GM12878 (cell line): Measurements from ENCODE around the gene GGN. TPM values are rescaled to one million over a fixed set of nuclear protein-coding genes. Genes with fewer than 3 reads are reported as not detected.
"Not testable (repeated sequence)": the region's sequence is repeated elsewhere in the genome, so short reads cannot be mapped to it uniquely, and the experiment has no call there.

Source experiments
- ATAC-seq: fragments of 200-7000 bp; cut with Tn5 transposase; 3 replicates; pipeline ENCODE4 v1.9.1; 2020; ENCODE audit warnings: mild to moderate bottlenecking, moderate library complexity
- BruUV-seq: library from RNA; stranded (reverse); fragments of 400-500 nt; replicated peaks from 2 replicates; lab custom pipeline; 2021; lab: Mats Ljungman, UMichigan
- CTCF ChIA-PET: fragments of 300-600 bp; sonication (Branson Sonifier 250); formaldehyde crosslinking; extraction: SDS; loops from one replicate; lab custom pipeline; 2021; ENCODE audit warnings: inconsistent platforms; lab: Yijun Ruan, JAX
- POLR2A ChIA-PET: fragments of 350-600 bp; formaldehyde crosslinking; extraction: SDS; loops from one replicate; lab custom pipeline; 2021; ENCODE audit warnings: inconsistent platforms; lab: Charles Lee
- RAD21 ChIA-PET: fragments of 300-600 bp; sonication (Branson Sonifier 250); formaldehyde crosslinking; loops from one replicate; lab custom pipeline; 2023; ENCODE audit warnings: antibody characterized with exemption; ENCODE audit not compliant: unreplicated experiment; lab: Charles Lee
- SMC1A ChIA-PET: fragments of 300-600 bp; sonication (Branson Sonifier 250); formaldehyde crosslinking; loops from one replicate; lab custom pipeline; 2023; ENCODE audit not compliant: unreplicated experiment, uncharacterized antibody; lab: Charles Lee
- DNase-seq: peaks from one replicate; pipeline ENCODE4 v3.0.0-alpha.2; 2011; ENCODE audit warnings: low read depth, low spot score
- FAIRE-seq: peaks from 3 replicates; lab custom pipeline; 2011; peaks lifted over from hg19 to GRCh38; lab: Jason Lieb, UNC
- H2AFZ ChIP-seq: 2 replicates; pipeline ENCODE4 v1.6.0; 2011; ENCODE audit warnings: low read depth, low read length, control low read depth; ENCODE audit not compliant: control insufficient read depth
- H3K27ac ChIP-seq: 2 replicates; pipeline ENCODE4 v1.5.1; 2011; ENCODE audit warnings: control low read depth; ENCODE audit not compliant: control insufficient read depth, insufficient read depth
- H3K27me3 ChIP-seq, 2 experiments: replicated peaks in 1 of 2; 2 replicates each; pipeline versions ENCODE4 v1.6.0 to v1.6.1; 2011; ENCODE audit warnings: low read length in 1 of 2; ENCODE audit not compliant: control insufficient read depth in 2 of 2, insufficient read depth in 2 of 2
- H3K36me3 ChIP-seq, 2 experiments: 2 replicates each; pipeline ENCODE4 v1.5.1; 2011; ENCODE audit warnings: low read length in 1 of 2; ENCODE audit not compliant: control insufficient read depth in 2 of 2, insufficient read depth in 2 of 2
- H3K4me1 ChIP-seq: 2 replicates; pipeline ENCODE4 v1.6.1; 2011; ENCODE audit warnings: mild to moderate bottlenecking, low read length, moderate library complexity, mixed read lengths; ENCODE audit not compliant: control insufficient read depth, insufficient read depth
- H3K4me2 ChIP-seq: 2 replicates; pipeline ENCODE4 v1.6.0; 2011; ENCODE audit warnings: control low read depth; ENCODE audit not compliant: control insufficient read depth, insufficient read depth
- H3K4me3 ChIP-seq: fragments of 200-600 bp; sonication (generic); 2 replicates; pipeline ENCODE4 v1.5.1; 2016
- H3K79me2 ChIP-seq: 2 replicates; pipeline ENCODE4 v1.6.0; 2011; ENCODE audit warnings: low read length; ENCODE audit not compliant: control insufficient read depth, insufficient read depth
- H3K9ac ChIP-seq: 2 replicates; pipeline ENCODE4 v1.8.0; 2011; ENCODE audit warnings: low read length, control low read depth, mixed read lengths; ENCODE audit not compliant: control insufficient read depth, insufficient read depth
- H3K9me3 ChIP-seq: replicated peaks from 3 replicates; pipeline ENCODE4 v1.5.1; 2011; ENCODE audit warnings: mild to moderate bottlenecking, low read length; ENCODE audit not compliant: control insufficient read depth, insufficient read depth
- H4K20me1 ChIP-seq: 2 replicates; pipeline ENCODE4 v1.6.0; 2011; ENCODE audit not compliant: control insufficient read depth, insufficient read depth
- CHD4 ChIP-seq: fragments of 200-600 bp; sonication (generic); IDR thresholded peaks from 2 replicates; pipeline ENCODE4 v1.6.1; 2016; ENCODE audit warnings: mild to moderate bottlenecking
- KAT2A ChIP-seq: conservative IDR thresholded peaks from 2 replicates; pipeline ENCODE4 v1.6.1; 2011; ENCODE audit warnings: low read depth, low read length; ENCODE audit not compliant: control insufficient read depth
- NR2C1 ChIP-seq: fragments of 450-650 bp; IDR thresholded peaks from 2 replicates; pipeline ENCODE4 v1.6.1; 2017; ENCODE audit warnings: antibody characterized with exemption, mild to moderate bottlenecking, moderate library complexity
- PAX5 ChIP-seq: IDR thresholded peaks from 2 replicates; pipeline ENCODE4 v1.6.1; 2011; ENCODE audit warnings: low read depth, low read length, borderline replicate concordance
- RBBP5 ChIP-seq: fragments of 200-600 bp; sonication (generic); conservative IDR thresholded peaks from 2 replicates; pipeline ENCODE4 v1.6.1; 2016
- SUPT20H ChIP-seq: IDR thresholded peaks from 2 replicates; pipeline ENCODE4 v1.6.1; 2011; ENCODE audit warnings: low read depth, mild to moderate bottlenecking, low read length, moderate library complexity, borderline replicate concordance; ENCODE audit not compliant: control insufficient read depth
- WGBS: methylation state at CpG from one replicate; pipeline ENCODE4 v1.1.6; 2016; ENCODE audit warnings: low lambda C conversion rate; ENCODE audit not compliant: insufficient replicate concordance, insufficient coverage; ENCODE audit errors: missing lambda C conversion rate; 5-methylcytosine and 5-hydroxymethylcytosine counted together
- in situ Hi-C: fragments of 300-500 bp; cut with MboI; formaldehyde crosslinking; loops from 9 replicates; pipeline ENCODE4 v1.14.3; 2018; ENCODE audit warnings: mixed read lengths
- intact Hi-C: fragments of 100-400 bp; cut with micrococcal nuclease; formaldehyde crosslinking; loops from one replicate; pipeline ENCODE4 v1.14.2; 2022; ENCODE audit not compliant: unreplicated experiment
- polyA plus RNA-seq, 11 experiments: library from polyadenylated mRNA; depleted of rRNA in 4 of 11; unstranded in 6 of 11; stranded (reverse) in 5 of 11; fragments of >200 nt; fragmentation: Nextera tagmentation in 4 of 11; fragmentation: Illumina TruSeq in 1 of 11; extraction: Ambion mirVana in 4 of 11; extraction: Trizol in 1 of 11; gene quantifications; 1 replicate in 1 of 11; 2 replicates in 10 of 11; pipeline versions ENCODE4 v1.2.1 to v1.2.3, GENCODE V29; 2011 to 2016; ENCODE audit warnings: inconsistent platforms in 2 of 11, missing spikeins in 2 of 11, low read depth in 1 of 11
- total RNA-seq, 4 experiments: library from RNA; depleted of rRNA in 3 of 4; stranded (reverse); fragments of >200 nt in 3 of 4; fragmentation: Illumina TruSeq in 1 of 4; extraction: Trizol in 1 of 4; gene quantifications; 2 replicates each; pipeline versions ENCODE4 v1.2.1 to v1.2.3, GENCODE V29; 2013 to 2021
- TF ChIP-seq, protein P1 (sequence below): IDR thresholded peaks from 2 replicates; pipeline ENCODE4 v1.6.1; 2012; ENCODE audit warnings: low read depth, low read length, improper control_type of control experiment
- TF ChIP-seq, protein P2 (sequence below): fragments of 450-650 bp; IDR thresholded peaks from 2 replicates; pipeline ENCODE4 v1.6.1; 2017; ENCODE audit warnings: mild to moderate bottlenecking, low read depth, inconsistent platforms; ENCODE audit not compliant: poor library complexity, severe bottlenecking

GGN gene
- total and polyA plus RNA-seq, 10 of the 15 experiments (the other 5 are each of a cell fraction or from before 2014, with no cell fraction given), result not detected

DNA sequence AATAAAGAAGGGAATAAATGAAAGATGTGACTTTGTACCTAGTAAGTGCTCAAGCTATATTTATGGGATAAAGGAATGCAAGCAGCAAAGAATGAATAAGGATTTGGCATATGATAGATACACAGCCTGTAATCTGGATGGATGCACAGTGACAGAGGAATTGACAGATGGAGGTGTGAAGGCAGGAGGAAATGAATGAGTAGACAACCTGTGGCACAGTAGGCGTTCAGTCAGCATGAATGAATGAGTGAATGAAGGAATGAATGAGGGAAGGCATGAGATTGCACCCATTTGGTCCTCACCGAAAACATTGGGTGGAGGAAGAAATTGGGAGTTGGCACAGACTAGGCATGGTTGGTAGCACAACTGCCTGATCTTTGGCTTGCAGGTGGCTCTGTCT, 18.2 kb downstream of the GGN start (continued):
- no peak for TF ChIP-seq KAT2A
- TF ChIP-seq, protein P1, sequence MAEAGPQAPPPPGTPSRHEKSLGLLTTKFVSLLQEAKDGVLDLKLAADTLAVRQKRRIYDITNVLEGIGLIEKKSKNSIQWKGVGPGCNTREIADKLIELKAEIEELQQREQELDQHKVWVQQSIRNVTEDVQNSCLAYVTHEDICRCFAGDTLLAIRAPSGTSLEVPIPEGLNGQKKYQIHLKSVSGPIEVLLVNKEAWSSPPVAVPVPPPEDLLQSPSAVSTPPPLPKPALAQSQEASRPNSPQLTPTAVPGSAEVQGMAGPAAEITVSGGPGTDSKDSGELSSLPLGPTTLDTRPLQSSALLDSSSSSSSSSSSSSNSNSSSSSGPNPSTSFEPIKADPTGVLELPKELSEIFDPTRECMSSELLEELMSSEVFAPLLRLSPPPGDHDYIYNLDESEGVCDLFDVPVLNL, result no peak

DNA sequence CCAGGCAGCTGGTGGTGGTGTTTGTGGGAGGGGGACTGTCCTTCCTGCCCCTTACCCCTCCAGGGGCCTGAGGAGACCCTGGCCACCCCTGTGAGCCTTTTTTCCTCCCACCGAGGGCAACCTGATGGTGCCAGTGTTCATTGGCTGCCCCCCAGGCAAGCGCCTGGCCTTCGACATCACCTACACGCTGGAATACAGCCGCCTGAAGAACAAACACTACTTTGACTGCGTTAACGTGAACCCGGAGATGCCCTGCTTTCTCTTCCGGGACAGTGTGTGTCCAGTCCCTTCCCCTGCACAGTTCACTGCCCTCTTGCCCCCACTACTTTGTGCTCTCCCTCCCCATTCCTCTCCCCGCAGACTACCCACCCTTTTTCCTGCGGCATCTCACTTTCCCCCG, 20.8 kb downstream of the GGN start:
- POLR2A ChIA-PET, result interaction anchor here (0.7 kb wide), 1 partner anchor 465 kb away, joined by 5 read pairs; the partner anchor contains the start of gene ECH1
- no peak for DNase-seq

DNA sequence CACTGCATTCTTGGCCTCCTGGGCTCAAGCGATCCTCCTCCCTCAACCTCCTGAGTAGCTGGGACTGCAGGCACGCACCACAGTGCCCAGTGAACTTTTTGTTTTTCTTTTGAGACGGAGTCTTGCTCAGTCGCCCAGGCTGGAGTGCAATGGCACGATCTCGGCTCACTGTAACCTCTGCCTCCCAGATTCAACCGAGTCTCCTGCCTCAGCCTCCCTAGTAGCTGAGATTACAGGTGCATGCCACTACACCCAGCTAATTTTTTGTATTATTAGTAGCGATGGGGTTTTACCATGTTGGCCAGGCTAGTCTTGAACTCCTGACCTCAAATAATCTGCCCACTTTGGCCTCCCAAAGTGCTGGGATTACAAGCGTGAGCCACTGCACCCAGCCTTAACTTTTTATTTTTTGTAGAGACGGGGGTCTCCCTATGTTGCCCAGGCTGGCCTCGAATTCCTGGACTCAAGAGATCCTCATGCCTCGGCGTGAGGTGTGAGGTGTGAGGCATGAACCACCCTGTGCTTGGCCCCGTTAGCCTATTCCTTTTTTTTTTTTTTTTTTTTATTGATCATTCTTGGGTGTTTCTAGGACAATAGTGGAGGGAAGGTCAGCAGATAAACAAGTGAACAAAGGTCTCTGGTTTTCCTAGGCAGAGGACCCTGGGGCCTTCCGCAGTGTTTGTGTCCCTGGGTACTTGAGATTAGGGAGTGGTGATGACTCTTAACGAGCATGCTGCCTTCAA, 24.7 kb downstream of the GGN start:
- FAIRE-seq, CTCF ChIA-PET, H3K9ac ChIP-seq, DNase-seq, H2AFZ ChIP-seq, H3K27ac ChIP-seq, ATAC-seq, RAD21 ChIA-PET, SMC1A ChIA-PET, H3K36me3 ChIP-seq, H4K20me1 ChIP-seq, H3K9me3 ChIP-seq, H3K79me2 ChIP-seq, H3K27me3 ChIP-seq, intact Hi-C loops, H3K4me1 ChIP-seq, in situ Hi-C loops, POLR2A ChIA-PET, H3K4me3 ChIP-seq, BruUV-seq: not testable (repeated sequence)
- H3K4me2 ChIP-seq, result 0 out of 2 replicates have a peak overlapping the region, but pooled peaks have one; percentile 7
- WGBS, result 60% methylated on average over 13 of the region's 16 CpGs

More for the DNA sequence above, 20.8 kb downstream of the GGN start:
- Histone ChIP-seq H3K27me3 (peaks cover 0 to 4% of the 10 kb centered on the region in 2 experiments; a peak in 2 of 4 replicates), H3K4me2 (no peak overlapping the region), H2AFZ (no peak overlapping the region), H3K9me3 (no peaks in the 10 kb centered on the region), H3K36me3 (no peaks in the 10 kb centered on the region), H3K27ac (no peak overlapping the region), H3K9ac (no peak overlapping the region), H4K20me1 (no peaks in the 10 kb centered on the region), H3K4me1 (no peaks in the 10 kb centered on the region; the same call in 1 of the 2 replicates), H3K79me2 (no peaks in the 10 kb centered on the region), H3K4me3 (no peak overlapping the region)
- ATAC-seq (no peak), FAIRE-seq (no peak)
- no TSS peak for BruUV-seq
- intact Hi-C loops, result no loop called here
- WGBS, result 65% methylated on average over 11 of the region's 12 CpGs
- SMC1A ChIA-PET, result no interaction called here
- RAD21 ChIA-PET, result no interaction called here
- in situ Hi-C loops, result no loop called here
- CTCF ChIA-PET, result no interaction called here
- TF ChIP-seq CHD4, result no peak
- no peak for TF ChIP-seq NR2C1
- TF ChIP-seq, protein P2, sequence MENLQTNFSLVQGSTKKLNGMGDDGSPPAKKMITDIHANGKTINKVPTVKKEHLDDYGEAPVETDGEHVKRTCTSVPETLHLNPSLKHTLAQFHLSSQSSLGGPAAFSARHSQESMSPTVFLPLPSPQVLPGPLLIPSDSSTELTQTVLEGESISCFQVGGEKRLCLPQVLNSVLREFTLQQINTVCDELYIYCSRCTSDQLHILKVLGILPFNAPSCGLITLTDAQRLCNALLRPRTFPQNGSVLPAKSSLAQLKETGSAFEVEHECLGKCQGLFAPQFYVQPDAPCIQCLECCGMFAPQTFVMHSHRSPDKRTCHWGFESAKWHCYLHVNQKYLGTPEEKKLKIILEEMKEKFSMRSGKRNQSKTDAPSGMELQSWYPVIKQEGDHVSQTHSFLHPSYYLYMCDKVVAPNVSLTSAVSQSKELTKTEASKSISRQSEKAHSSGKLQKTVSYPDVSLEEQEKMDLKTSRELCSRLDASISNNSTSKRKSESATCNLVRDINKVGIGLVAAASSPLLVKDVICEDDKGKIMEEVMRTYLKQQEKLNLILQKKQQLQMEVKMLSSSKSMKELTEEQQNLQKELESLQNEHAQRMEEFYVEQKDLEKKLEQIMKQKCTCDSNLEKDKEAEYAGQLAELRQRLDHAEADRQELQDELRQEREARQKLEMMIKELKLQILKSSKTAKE, result no peak
- TF ChIP-seq RBBP5, result no peak
- no peak for TF ChIP-seq SUPT20H
- TF ChIP-seq PAX5, result no peak
